ENCODE measurements around the gene RABEP2. TPM values are rescaled to one million over a fixed set of nuclear protein-coding genes. Genes with fewer than 3 reads are reported as not detected.
"Not testable (repeated sequence)": the region's sequence is repeated elsewhere in the genome, so short reads cannot be mapped to it uniquely, and the experiment has no call there.

Gene RABEP2
- total and polyA plus RNA-seq, 10 donors: 40.8 to 90.0 (median 53.1) TPM

GRCh38 chr16:28891964-28892890, 32.8 kb downstream of the RABEP2 start:
- no peaks in the 10 kb centered on the region for H3K9me3 ChIP-seq
- intact Hi-C loops (cut with DNase I; ENCODE audit: low total_unique reads): no loop called here
- TF ChIP-seq POLR2A (IDR thresholded peaks at IDR 0.05) (no peak), POLR2AphosphoS5 (IDR thresholded peaks at IDR 0.05) (no peak), CTCF (IDR thresholded peaks at IDR 0.05 in 8 of 11, conservative IDR thresholded peaks at IDR 0.05 in 3 of 11) (no peak)
- no peaks in the 10 kb centered on the region for H3K4me1 ChIP-seq
- H3K4me3 ChIP-seq: no peak overlapping the region
- no peak for DNase-seq
- 67 to 80% (median 69%) methylated on average over 14 of the region's 14 CpGs for WGBS, 5 donors
- no peaks in the 10 kb centered on the region for H3K36me3 ChIP-seq
- no peak overlapping the region for H3K27ac ChIP-seq
- H3K27me3 ChIP-seq (replicated peaks in 1 of 7): no peaks in the 10 kb centered on the region

GRCh38 chr16:28890355-28890754, 34.7 kb downstream of the RABEP2 start:
- intact Hi-C loops (cut with DNase I; ENCODE audit: low total_unique reads); H3K4me1 ChIP-seq; H3K36me3 ChIP-seq; H3K4me3 ChIP-seq; DNase-seq; H3K27me3 ChIP-seq (replicated peaks in 1 of 7); H3K9me3 ChIP-seq; H3K27ac ChIP-seq: not testable (repeated sequence)
- 91 to 95% (median 94%) methylated on average over 5 of the region's 5 CpGs for WGBS, 5 donors

- Histone ChIP-seq H3K9me3 (no peaks in the 10 kb centered on the region), H3K27ac (no peak overlapping the region), H3K27me3 (replicated peaks in 1 of 7) (peaks cover 0 to 17% (median 0%) of the 10 kb centered on the region in 7 donors), H3K4me3 (no peak overlapping the region), H3K36me3 (no peaks in the 10 kb centered on the region), H3K4me1 (no peaks in the 10 kb centered on the region)
- no peak for DNase-seq
- TF ChIP-seq POLR2AphosphoS5 (IDR thresholded peaks at IDR 0.05) (no peak), CTCF (IDR thresholded peaks at IDR 0.05 in 8 of 11, conservative IDR thresholded peaks at IDR 0.05 in 3 of 11) (no peak), POLR2A (IDR thresholded peaks at IDR 0.05) (no peak)
- intact Hi-C loops (cut with DNase I; ENCODE audit: low total_unique reads): no loop called here
- 77 to 96% (median 85%) methylated on average over 7 to 10 of the region's 10 CpGs for WGBS, 5 donors
These were observed 38.1 kb downstream of the RABEP2 start for GRCh38 chr16:28886945-28887344.

GRCh38 chr16:28884045-28884444, 41.0 kb downstream of the RABEP2 start:
- Histone ChIP-seq H3K27ac (no peak overlapping the region), H3K9me3 (no peaks in the 10 kb centered on the region), H3K36me3 (no peaks in the 10 kb centered on the region), H3K4me3 (no peak overlapping the region), H3K27me3 (replicated peaks in 1 of 7) (peaks cover 0 to 34% (median 0%) of the 10 kb centered on the region in 7 donors), H3K4me1 (peaks cover 6 to 22% (median 13%) of the 10 kb centered on the region in 6 donors)
- intact Hi-C loops (cut with DNase I; ENCODE audit: low total_unique reads): no loop called here
- TF ChIP-seq CTCF (IDR thresholded peaks at IDR 0.05 in 8 of 11, conservative IDR thresholded peaks at IDR 0.05 in 3 of 11) (no peak), POLR2A (IDR thresholded peaks at IDR 0.05) (no peak), POLR2AphosphoS5 (IDR thresholded peaks at IDR 0.05) (no peak)
- no peak for DNase-seq
- WGBS, 5 donors: 90 to 97% (median 93%) methylated on average over 6 of the region's 6 CpGs
